VCaP (cell line): ENCODE results near the gene MACROD2.

Experiments
- H3K27ac ChIP-seq: fragments of 450-650 bp; 2 replicates; pipeline ENCODE4 v1.5.1; 2017
- TF ChIP-seq, protein P1 (sequence below): fragments of 450-650 bp; conservative IDR thresholded peaks from 2 replicates; pipeline ENCODE4 v1.5.1; 2017; ENCODE audit warnings: mild to moderate bottlenecking, moderate library complexity

The MACROD2 gene

DNA sequence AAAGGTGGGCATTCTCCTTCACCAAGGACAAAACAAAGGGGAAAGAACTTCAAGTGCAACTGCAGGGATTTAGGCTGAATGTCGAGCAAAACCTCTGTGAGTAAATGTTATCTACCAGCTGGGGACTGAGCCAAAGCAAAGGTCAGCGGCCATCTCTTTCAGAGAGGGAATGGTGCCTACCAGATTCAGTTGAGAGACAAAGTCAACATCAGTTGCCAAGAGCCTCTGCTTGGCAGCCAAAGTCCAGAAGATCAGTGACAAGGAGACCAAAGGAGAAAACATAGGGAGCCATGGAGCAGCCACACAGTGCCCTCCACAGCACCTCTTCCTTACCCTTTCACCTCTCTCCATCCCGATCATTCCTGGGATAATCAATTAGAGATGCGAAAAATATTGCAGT, 2105.5 kb downstream of the MACROD2 start:
- TF ChIP-seq, protein P1, sequence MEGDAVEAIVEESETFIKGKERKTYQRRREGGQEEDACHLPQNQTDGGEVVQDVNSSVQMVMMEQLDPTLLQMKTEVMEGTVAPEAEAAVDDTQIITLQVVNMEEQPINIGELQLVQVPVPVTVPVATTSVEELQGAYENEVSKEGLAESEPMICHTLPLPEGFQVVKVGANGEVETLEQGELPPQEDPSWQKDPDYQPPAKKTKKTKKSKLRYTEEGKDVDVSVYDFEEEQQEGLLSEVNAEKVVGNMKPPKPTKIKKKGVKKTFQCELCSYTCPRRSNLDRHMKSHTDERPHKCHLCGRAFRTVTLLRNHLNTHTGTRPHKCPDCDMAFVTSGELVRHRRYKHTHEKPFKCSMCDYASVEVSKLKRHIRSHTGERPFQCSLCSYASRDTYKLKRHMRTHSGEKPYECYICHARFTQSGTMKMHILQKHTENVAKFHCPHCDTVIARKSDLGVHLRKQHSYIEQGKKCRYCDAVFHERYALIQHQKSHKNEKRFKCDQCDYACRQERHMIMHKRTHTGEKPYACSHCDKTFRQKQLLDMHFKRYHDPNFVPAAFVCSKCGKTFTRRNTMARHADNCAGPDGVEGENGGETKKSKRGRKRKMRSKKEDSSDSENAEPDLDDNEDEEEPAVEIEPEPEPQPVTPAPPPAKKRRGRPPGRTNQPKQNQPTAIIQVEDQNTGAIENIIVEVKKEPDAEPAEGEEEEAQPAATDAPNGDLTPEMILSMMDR = no peak

More for the DNA sequence above, 2105.5 kb downstream of the MACROD2 start:
- no peak overlapping the region for H3K27ac ChIP-seq
